Stromal cell of bone marrow (primary cell): ENCODE measurements around the gene PAF1.
"Not testable (repeated sequence)": the region's sequence is repeated elsewhere in the genome, so short reads cannot be mapped to it uniquely, and the experiment has no call there.

ENCODE experiments used
- DNase-seq: peaks from one replicate; pipeline ENCODE4 v3.0.0-alpha.2; 2012; ENCODE audit warnings: low read depth

PAF1 gene

GRCh38 chr19:39381910-39382611 is 8.8 kb downstream of the PAF1 start:
- DNase-seq, result no peak

- no peak for DNase-seq
Measured at GRCh38 chr19:39380521-39381502, 10.1 kb downstream of the PAF1 start.

- DNase-seq, result no peak
Measured at GRCh38 chr19:39379865-39380396, 11.0 kb downstream of the PAF1 start.

GRCh38 chr19:39379366-39379765 is 11.5 kb downstream of the PAF1 start:
- not testable (repeated sequence) for DNase-seq

- no peak for DNase-seq
Measured at GRCh38 chr19:39377373-39378362, 13.2 kb downstream of the PAF1 start.

- no peak for DNase-seq
Measured at GRCh38 chr19:39375929-39376328, 15.0 kb downstream of the PAF1 start.

- no peak for DNase-seq
Measured at GRCh38 chr19:39372941-39373340, 18.0 kb downstream of the PAF1 start.

GRCh38 chr19:39372047-39372802 is 18.7 kb downstream of the PAF1 start:
- peak; percentile 96 for DNase-seq

GRCh38 chr19:39370735-39371134 is 20.2 kb downstream of the PAF1 start:
- no peak for DNase-seq

- DNase-seq, result no peak
Measured at GRCh38 chr19:39369200-39369599, 21.7 kb downstream of the PAF1 start.

- DNase-seq, result no peak
Measured at GRCh38 chr19:39365531-39365930, 25.4 kb downstream of the PAF1 start.

GRCh38 chr19:39363901-39364457 is 26.9 kb downstream of the PAF1 start:
- DNase-seq, result peak; percentile 62

- DNase-seq, result peak; percentile 72
Measured at GRCh38 chr19:39362682-39363657, 27.9 kb downstream of the PAF1 start.

GRCh38 chr19:39360599-39360998 is 30.3 kb downstream of the PAF1 start:
- DNase-seq, result no peak

- no peak for DNase-seq
Measured at GRCh38 chr19:39359026-39359425, 31.9 kb downstream of the PAF1 start.

- DNase-seq, result no peak
Measured at GRCh38 chr19:39356647-39357046, 34.3 kb downstream of the PAF1 start.

GRCh38 chr19:39356073-39356472 is 34.8 kb downstream of the PAF1 start:
- DNase-seq, result no peak

GRCh38 chr19:39355253-39355652 is 35.7 kb downstream of the PAF1 start:
- DNase-seq, result no peak
